ENCODE measurements around the gene KLHL29. TPM values are rescaled to one million over a fixed set of nuclear protein-coding genes. Genes with fewer than 3 reads are reported as not detected.
A peak's percentile ranks its signal among the peaks of the same experiment; 100 is the strongest.

Gene KLHL29
- total RNA-seq, 6 experiments from 2014 or later: 1.2 to 10.2 (median 6.4) TPM

GRCh38 chr2:23350792-23351355 lies 34.1 kb upstream of the KLHL29 start:
- no peak for DNase-seq
- Histone ChIP-seq H3K4me3 (no peak overlapping the region), H3K27ac (no peak overlapping the region), H3K4me1 (peaks cover 0 to 3% (median 0%) of the 10 kb centered on the region in 4 donors), H3K9me3 (no peaks in the 10 kb centered on the region), H3K27me3 (no peaks in the 10 kb centered on the region), H3K36me3 (no peaks in the 10 kb centered on the region)
- no peak for ATAC-seq
- intact Hi-C loops (cut with DNase I): no loop called here
- WGBS (ENCODE audit: insufficient coverage, low coverage, low lambda C conversion rate, missing lambda C conversion rate): 67% methylated on average over 3 of the region's 8 CpGs
- no peak for TF ChIP-seq POLR2A (IDR thresholded peaks at IDR 0.05)
- TF ChIP-seq, protein P1, sequence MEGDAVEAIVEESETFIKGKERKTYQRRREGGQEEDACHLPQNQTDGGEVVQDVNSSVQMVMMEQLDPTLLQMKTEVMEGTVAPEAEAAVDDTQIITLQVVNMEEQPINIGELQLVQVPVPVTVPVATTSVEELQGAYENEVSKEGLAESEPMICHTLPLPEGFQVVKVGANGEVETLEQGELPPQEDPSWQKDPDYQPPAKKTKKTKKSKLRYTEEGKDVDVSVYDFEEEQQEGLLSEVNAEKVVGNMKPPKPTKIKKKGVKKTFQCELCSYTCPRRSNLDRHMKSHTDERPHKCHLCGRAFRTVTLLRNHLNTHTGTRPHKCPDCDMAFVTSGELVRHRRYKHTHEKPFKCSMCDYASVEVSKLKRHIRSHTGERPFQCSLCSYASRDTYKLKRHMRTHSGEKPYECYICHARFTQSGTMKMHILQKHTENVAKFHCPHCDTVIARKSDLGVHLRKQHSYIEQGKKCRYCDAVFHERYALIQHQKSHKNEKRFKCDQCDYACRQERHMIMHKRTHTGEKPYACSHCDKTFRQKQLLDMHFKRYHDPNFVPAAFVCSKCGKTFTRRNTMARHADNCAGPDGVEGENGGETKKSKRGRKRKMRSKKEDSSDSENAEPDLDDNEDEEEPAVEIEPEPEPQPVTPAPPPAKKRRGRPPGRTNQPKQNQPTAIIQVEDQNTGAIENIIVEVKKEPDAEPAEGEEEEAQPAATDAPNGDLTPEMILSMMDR (IDR thresholded peaks at IDR 0.05): no peak

DNA sequence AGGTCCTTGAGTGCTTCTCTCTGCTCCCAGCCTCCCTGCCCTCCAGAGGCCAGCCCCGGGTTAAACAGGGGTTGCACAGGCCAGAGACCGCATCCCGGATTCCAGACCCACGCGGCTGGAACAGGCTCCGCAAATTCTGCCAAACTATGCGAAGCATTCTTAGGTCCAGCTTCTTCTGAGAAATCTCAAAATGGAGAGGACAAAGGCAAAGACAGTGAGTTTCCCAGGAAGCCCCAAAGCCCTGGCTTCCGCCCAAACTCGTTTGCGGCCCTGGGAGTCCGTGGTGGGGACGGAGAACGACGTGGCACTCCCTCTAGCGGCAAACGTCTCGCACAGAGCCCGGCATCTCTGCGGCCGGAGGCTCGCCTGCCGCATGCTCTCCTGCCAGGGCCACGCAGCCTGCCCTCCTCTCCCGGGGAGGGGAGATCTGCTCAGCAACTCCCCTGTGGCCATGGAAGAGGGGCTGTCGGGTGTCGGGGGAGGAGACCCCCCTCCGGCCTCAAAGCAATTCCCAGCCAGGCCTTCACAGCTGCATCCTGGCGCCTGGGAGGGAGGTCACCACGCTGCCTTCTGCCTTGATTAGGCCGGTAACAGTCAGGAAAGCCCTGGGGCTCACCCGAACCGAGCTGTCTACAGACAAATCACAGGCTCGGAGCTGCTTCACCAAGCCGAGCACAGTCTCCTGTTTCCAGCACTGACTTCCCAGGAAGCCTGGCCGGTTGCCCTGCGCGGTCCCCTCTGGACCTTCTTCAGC lies 33.4 kb upstream of the KLHL29 start:
- Histone ChIP-seq H3K27me3 (no peaks in the 10 kb centered on the region), H3K9me3 (no peaks in the 10 kb centered on the region), H3K27ac (no peak overlapping the region), H3K4me3 (no peak overlapping the region), H3K4me1 (peaks cover 0 to 3% (median 0%) of the 10 kb centered on the region in 4 donors), H3K36me3 (no peaks in the 10 kb centered on the region)
- DNase-seq (peak; percentile 84 to 89 (median 86)), ATAC-seq (peak; percentile 98 to 100 (median 99))
- TF ChIP-seq POLR2A (IDR thresholded peaks at IDR 0.05): no peak
- TF ChIP-seq, protein P1 (IDR thresholded peaks at IDR 0.05): peak; percentile 85 to 93 (median 87)
- no CpG with 5 or more reads among the region's 37 CpGs for WGBS (ENCODE audit: insufficient coverage, low coverage, low lambda C conversion rate, missing lambda C conversion rate)
- intact Hi-C loops (cut with DNase I): no loop called here

DNA sequence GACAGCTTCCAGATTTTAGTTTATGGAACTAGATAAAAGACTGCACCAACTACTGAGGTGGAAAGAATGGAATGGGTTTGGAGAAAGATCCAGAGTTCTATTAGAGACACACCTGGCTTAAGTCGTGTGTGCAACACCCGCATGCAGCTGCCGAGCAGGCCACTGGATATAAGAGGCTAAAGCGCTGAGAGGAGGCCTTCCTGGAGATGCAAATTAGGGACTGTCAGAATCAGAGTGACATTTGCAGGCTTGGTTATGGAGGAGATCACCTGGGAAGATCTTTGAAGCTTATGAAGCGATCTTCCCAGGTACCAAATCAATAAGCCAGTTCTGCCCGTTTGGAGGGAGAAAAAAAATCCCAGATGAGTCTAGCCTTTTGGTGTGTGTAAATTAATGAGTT lies 30.4 kb upstream of the KLHL29 start:
- ATAC-seq: no peak
- 85% methylated on average over 6 of the region's 6 CpGs for WGBS (ENCODE audit: insufficient coverage, low coverage, low lambda C conversion rate, missing lambda C conversion rate)

GRCh38 chr2:23355001-23355400 lies 30.0 kb upstream of the KLHL29 start:
- H3K4me3 ChIP-seq: no peak overlapping the region
- H3K36me3 ChIP-seq: no peaks in the 10 kb centered on the region
- intact Hi-C loops (cut with DNase I): no loop called here
- ATAC-seq: no peak
- no peaks in the 10 kb centered on the region for H3K27me3 ChIP-seq
- H3K9me3 ChIP-seq: no peaks in the 10 kb centered on the region
- DNase-seq: no peak
- H3K4me1 ChIP-seq: peaks cover 0 to 11% (median 3%) of the 10 kb centered on the region in 4 donors
- TF ChIP-seq POLR2A (IDR thresholded peaks at IDR 0.05): no peak
- TF ChIP-seq, protein P1 (IDR thresholded peaks at IDR 0.05): no peak
- H3K27ac ChIP-seq: no peak overlapping the region
- WGBS (ENCODE audit: insufficient coverage, low coverage, low lambda C conversion rate, missing lambda C conversion rate): 69% methylated on average over 4 of the region's 4 CpGs

More for the DNA sequence above, 30.4 kb upstream of the KLHL29 start:
- no peak overlapping the region for H3K4me3 ChIP-seq
- no peaks in the 10 kb centered on the region for H3K9me3 ChIP-seq
- no peak overlapping the region for H3K27ac ChIP-seq
- no peaks in the 10 kb centered on the region for H3K27me3 ChIP-seq
- no peaks in the 10 kb centered on the region for H3K36me3 ChIP-seq
- intact Hi-C loops (cut with DNase I): no loop called here
- no peak for TF ChIP-seq POLR2A (IDR thresholded peaks at IDR 0.05)
- TF ChIP-seq, protein P1 (IDR thresholded peaks at IDR 0.05): no peak
- H3K4me1 ChIP-seq: peaks cover 0 to 9% (median 2%) of the 10 kb centered on the region in 4 donors
- DNase-seq: no peak
